ENCODE data around the gene NUDT8.

The NUDT8 gene

DNA sequence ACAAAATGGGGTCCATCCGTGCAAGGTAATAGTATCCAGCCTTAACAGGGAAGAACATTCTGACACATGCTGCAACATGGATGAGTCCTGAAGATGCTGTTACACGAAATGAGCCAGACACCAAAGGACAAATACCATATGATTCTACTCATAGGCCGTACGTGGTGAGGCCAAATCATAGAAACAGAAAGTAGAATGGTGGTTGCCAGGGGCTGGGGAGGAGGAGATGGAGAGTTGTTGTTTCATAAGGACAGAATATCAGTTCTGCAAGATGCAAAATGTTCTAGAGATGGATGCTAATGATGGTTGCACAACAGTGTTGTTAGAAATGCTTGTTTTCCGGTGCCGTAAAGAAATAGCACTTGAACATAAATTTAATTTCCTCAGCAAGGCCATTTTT, 7.2 kb upstream of the NUDT8 start:
- Histone ChIP-seq H3K27ac (ENCODE audit: low read depth, low read length, poor library complexity, severe bottlenecking) (no peak overlapping the region), H3K4me2 (ENCODE audit: low read length) (no peak overlapping the region), H4K20me1 (ENCODE audit: insufficient read depth, low read length) (no peaks in the 10 kb centered on the region), H3K9me2 (ENCODE audit: low read depth, low read length) (no peaks in the 10 kb centered on the region), H3K4me3 (ENCODE audit: low read depth, low read length, poor library complexity, severe bottlenecking) (no peak overlapping the region), H2AFZ (ENCODE audit: low read length) (no peak overlapping the region), H3K27me3 (ENCODE audit: insufficient read depth, low read length) (peaks cover 9% of the 10 kb centered on the region; the same call in 1 of the 2 replicates), H3F3A (ENCODE audit: insufficient read depth, low read length) (no peaks in the 10 kb centered on the region), H3K36me3 (ENCODE audit: insufficient read depth, low read length) (no peaks in the 10 kb centered on the region), H3K9ac (ENCODE audit: low read length) (no peak overlapping the region), H3K4me1 (ENCODE audit: insufficient read depth, low read length, severe bottlenecking) (no peaks in the 10 kb centered on the region), H3K79me2 (ENCODE audit: insufficient read depth, low read length) (no peaks in the 10 kb centered on the region), H3K9me3 (ENCODE audit: low read length) (no peaks in the 10 kb centered on the region)
- no peak for TF ChIP-seq EZH2 (IDR thresholded peaks at IDR 0.05; ENCODE audit: borderline replicate concordance, low read length)
- TF ChIP-seq, protein P1, sequence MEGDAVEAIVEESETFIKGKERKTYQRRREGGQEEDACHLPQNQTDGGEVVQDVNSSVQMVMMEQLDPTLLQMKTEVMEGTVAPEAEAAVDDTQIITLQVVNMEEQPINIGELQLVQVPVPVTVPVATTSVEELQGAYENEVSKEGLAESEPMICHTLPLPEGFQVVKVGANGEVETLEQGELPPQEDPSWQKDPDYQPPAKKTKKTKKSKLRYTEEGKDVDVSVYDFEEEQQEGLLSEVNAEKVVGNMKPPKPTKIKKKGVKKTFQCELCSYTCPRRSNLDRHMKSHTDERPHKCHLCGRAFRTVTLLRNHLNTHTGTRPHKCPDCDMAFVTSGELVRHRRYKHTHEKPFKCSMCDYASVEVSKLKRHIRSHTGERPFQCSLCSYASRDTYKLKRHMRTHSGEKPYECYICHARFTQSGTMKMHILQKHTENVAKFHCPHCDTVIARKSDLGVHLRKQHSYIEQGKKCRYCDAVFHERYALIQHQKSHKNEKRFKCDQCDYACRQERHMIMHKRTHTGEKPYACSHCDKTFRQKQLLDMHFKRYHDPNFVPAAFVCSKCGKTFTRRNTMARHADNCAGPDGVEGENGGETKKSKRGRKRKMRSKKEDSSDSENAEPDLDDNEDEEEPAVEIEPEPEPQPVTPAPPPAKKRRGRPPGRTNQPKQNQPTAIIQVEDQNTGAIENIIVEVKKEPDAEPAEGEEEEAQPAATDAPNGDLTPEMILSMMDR (IDR thresholded peaks at IDR 0.05; ENCODE audit: low read length), result no peak

DNA sequence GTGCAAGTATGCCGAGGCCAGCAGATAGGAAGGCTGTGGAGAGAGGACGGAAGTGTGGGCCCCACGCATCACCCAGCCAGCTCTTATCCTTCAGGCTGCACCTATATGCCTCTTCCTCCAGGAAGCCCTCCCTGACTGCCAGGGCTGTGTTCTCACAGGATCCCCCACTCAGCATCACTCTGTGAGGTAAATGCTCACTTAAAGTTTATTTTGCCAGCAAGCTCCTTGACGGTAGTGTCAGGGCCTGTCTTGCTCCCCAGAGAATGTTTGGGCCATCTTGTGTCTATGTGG, 5.4 kb upstream of the NUDT8 start:
- Histone ChIP-seq H3K9me3 (ENCODE audit: low read length) (no peaks in the 10 kb centered on the region), H3K36me3 (ENCODE audit: insufficient read depth, low read length) (no peaks in the 10 kb centered on the region), H4K20me1 (ENCODE audit: insufficient read depth, low read length) (no peaks in the 10 kb centered on the region), H3K9me2 (ENCODE audit: low read depth, low read length) (no peaks in the 10 kb centered on the region), H2AFZ (ENCODE audit: low read length) (no peak overlapping the region), H3K4me2 (ENCODE audit: low read length) (no peak overlapping the region), H3K4me1 (ENCODE audit: insufficient read depth, low read length, severe bottlenecking) (peaks cover 6% of the 10 kb centered on the region), H3K27ac (ENCODE audit: low read depth, low read length, poor library complexity, severe bottlenecking) (no peak overlapping the region), H3K79me2 (ENCODE audit: insufficient read depth, low read length) (no peaks in the 10 kb centered on the region), H3K27me3 (ENCODE audit: insufficient read depth, low read length) (peaks cover 9% of the 10 kb centered on the region; the same call in 1 of the 2 replicates), H3K9ac (ENCODE audit: low read length) (no peak overlapping the region), H3K4me3 (ENCODE audit: low read depth, low read length, poor library complexity, severe bottlenecking) (no peak overlapping the region), H3F3A (ENCODE audit: insufficient read depth, low read length) (no peaks in the 10 kb centered on the region)
- TF ChIP-seq, protein P1 (IDR thresholded peaks at IDR 0.05; ENCODE audit: low read length), result no peak
- TF ChIP-seq EZH2 (IDR thresholded peaks at IDR 0.05; ENCODE audit: borderline replicate concordance, low read length), result no peak

DNA sequence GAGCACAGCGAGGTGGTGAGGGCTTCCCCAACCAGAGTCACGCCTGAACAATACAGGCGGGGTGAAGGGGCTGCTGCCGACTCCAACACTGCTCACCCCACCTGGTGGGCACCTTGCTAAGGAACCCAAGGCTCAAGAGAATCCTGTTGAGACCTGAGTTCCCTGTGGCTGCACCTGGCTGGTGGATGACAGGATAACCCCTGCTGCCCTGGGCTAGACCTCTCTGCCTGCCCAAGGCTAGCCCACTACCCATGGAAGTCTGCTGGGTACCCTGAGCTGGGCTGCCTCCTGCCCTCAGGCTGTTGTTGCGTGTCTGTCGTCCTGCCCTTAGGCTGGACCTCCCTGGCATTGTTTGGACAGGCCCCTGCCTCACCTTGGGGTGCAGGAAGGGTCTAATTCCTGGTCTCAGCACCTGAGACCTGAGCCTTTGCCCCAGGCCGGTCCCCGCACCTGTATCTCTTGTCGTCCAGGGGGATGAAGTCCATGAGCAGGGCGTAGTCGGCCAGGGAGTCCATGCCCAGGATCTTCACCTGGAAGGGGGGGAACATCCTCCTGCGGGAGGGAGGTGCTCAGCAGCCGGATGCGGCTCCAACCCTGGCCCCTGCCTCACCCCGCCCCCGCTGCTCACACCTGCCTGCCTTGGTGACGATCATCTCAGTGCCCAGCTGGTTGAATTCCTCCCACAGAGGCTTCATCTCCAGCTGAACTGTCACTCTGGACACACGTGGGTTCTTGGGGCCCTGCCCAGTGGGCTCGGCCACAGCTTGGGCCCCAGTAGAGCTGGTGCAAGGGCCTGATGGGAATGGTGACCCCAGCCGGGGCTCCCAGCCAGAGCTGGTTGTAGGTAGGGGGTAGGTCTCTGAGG, 4.9 kb upstream of the NUDT8 start:
- Histone ChIP-seq H3K27ac (ENCODE audit: low read depth, low read length, poor library complexity, severe bottlenecking) (no peak overlapping the region), H3K9ac (ENCODE audit: low read length) (no peak overlapping the region), H2AFZ (ENCODE audit: low read length) (no peak overlapping the region), H4K20me1 (ENCODE audit: insufficient read depth, low read length) (no peaks in the 10 kb centered on the region), H3K9me2 (ENCODE audit: low read depth, low read length) (no peaks in the 10 kb centered on the region), H3K4me3 (ENCODE audit: low read depth, low read length, poor library complexity, severe bottlenecking) (no peak overlapping the region), H3K4me1 (ENCODE audit: insufficient read depth, low read length, severe bottlenecking) (peaks cover 6% of the 10 kb centered on the region), H3F3A (ENCODE audit: insufficient read depth, low read length) (no peaks in the 10 kb centered on the region), H3K4me2 (ENCODE audit: low read length) (no peak overlapping the region), H3K27me3 (ENCODE audit: insufficient read depth, low read length) (peaks cover 9% of the 10 kb centered on the region; the same call in 1 of the 2 replicates), H3K36me3 (ENCODE audit: insufficient read depth, low read length) (no peaks in the 10 kb centered on the region), H3K79me2 (ENCODE audit: insufficient read depth, low read length) (no peaks in the 10 kb centered on the region), H3K9me3 (ENCODE audit: low read length) (no peaks in the 10 kb centered on the region)
- no peak for TF ChIP-seq EZH2 (IDR thresholded peaks at IDR 0.05; ENCODE audit: borderline replicate concordance, low read length)
